PC-9 (cell line): Measurements from ENCODE around the gene BEST3. TPM values are rescaled to one million over a fixed set of nuclear protein-coding genes. Genes with fewer than 3 reads are reported as not detected.

Experiments
- BruUV-seq: library from RNA; stranded (reverse); fragments of 400-500 nt; replicated peaks from 2 replicates; lab custom pipeline; 2021; lab: Mats Ljungman, UMichigan
- CTCF ChIA-PET: fragments of 300-600 bp; sonication (Branson Sonifier 250); formaldehyde crosslinking; loops from one replicate; lab custom pipeline; 2022; ENCODE audit warnings: antibody characterized with exemption; lab: Charles Lee
- POLR2A ChIA-PET: fragments of 300-600 bp; sonication (Branson Sonifier 250); formaldehyde crosslinking; loops from one replicate; lab custom pipeline; 2022; ENCODE audit warnings: antibody characterized with exemption; ENCODE audit not compliant: unreplicated experiment; lab: Charles Lee
- DNase-seq, 2 experiments: peaks; one replicate each; pipeline versions ENCODE4 v3.0.0 to v3.0.0-alpha.2; 2015 to 2022; ENCODE audit warnings: mixed read lengths in 1 of 2
- H2AFZ ChIP-seq: fragments of 200-600 bp; sonication (generic); 2 replicates; pipeline ENCODE4 v1.8.1; 2017; ENCODE audit warnings: antibody characterized with exemption
- H3F3A ChIP-seq: fragments of 200-600 bp; sonication (generic); 2 replicates; pipeline ENCODE4 v1.8.1; 2017; ENCODE audit warnings: antibody characterized with exemption, mild to moderate bottlenecking, low read depth; ENCODE audit not compliant: insufficient read depth
- H3K27ac ChIP-seq: fragments of 200-600 bp; sonication (generic); 2 replicates; pipeline ENCODE4 v1.6.1; 2016; ENCODE audit warnings: mixed run types
- H3K27me3 ChIP-seq: fragments of 200-600 bp; sonication (generic); 2 replicates; pipeline ENCODE4 v1.6.1; 2016; ENCODE audit warnings: low read depth, mixed run types; ENCODE audit not compliant: insufficient read depth
- H3K36me3 ChIP-seq: fragments of 200-600 bp; sonication (generic); 2 replicates; pipeline ENCODE4 v1.6.1; 2016; ENCODE audit warnings: low read depth, mixed run types
- H3K4me1 ChIP-seq: fragments of 200-600 bp; sonication (generic); replicated peaks from 2 replicates; pipeline ENCODE4 v1.6.1; 2016; ENCODE audit warnings: mixed run types; ENCODE audit not compliant: insufficient read depth
- H3K4me2 ChIP-seq: fragments of 200-600 bp; sonication (generic); 2 replicates; pipeline ENCODE4 v1.6.1; 2017; ENCODE audit warnings: mixed run types
- H3K4me3 ChIP-seq: fragments of 200-600 bp; sonication (generic); 2 replicates; pipeline ENCODE4 v1.6.1; 2016; ENCODE audit warnings: mixed run types
- H3K79me2 ChIP-seq: fragments of 200-600 bp; sonication (generic); 2 replicates; pipeline ENCODE4 v1.6.1; 2017; ENCODE audit warnings: low read depth, mixed run types
- H3K9me2 ChIP-seq: fragments of 200-600 bp; sonication (generic); 2 replicates; pipeline ENCODE4 v1.8.1; 2017; ENCODE audit warnings: mild to moderate bottlenecking; ENCODE audit not compliant: insufficient read depth
- H3K9me3 ChIP-seq: fragments of 200-600 bp; sonication (generic); 2 replicates; pipeline ENCODE4 v1.8.1; 2016; ENCODE audit warnings: low read depth; ENCODE audit not compliant: insufficient read depth
- H4K20me1 ChIP-seq: fragments of 200-600 bp; sonication (generic); 2 replicates; pipeline ENCODE4 v1.8.1; 2017; ENCODE audit not compliant: insufficient read depth
- CTCF ChIP-seq: fragments of 200-600 bp; sonication (generic); conservative IDR thresholded peaks from 2 replicates; pipeline ENCODE4 v1.6.1; 2017; ENCODE audit warnings: mixed run types, antibody characterized with exemption, mild to moderate bottlenecking, moderate library complexity
- EZH2 ChIP-seq: fragments of 200-600 bp; sonication (generic); IDR thresholded peaks from 2 replicates; pipeline ENCODE4 v1.8.0; 2017; ENCODE audit warnings: antibody characterized with exemption, low read depth
- intact Hi-C: fragments of 100-400 bp; cut with micrococcal nuclease; formaldehyde crosslinking; loops from one replicate; pipeline ENCODE4 v1.10.0; 2022; ENCODE audit not compliant: unreplicated experiment
- total RNA-seq: library from RNA; stranded (reverse); gene quantifications from 2 replicates; pipeline ENCODE4 v1.2.3, GENCODE V29; 2021

BEST3 gene
- total RNA-seq, 1 experiment from 2014 or later: 0.17 TPM

GRCh38 chr12:69644511-69644910 is 54.6 kb downstream of the BEST3 start:
- Histone ChIP-seq H3K4me1 (no peaks in the 10 kb centered on the region), H4K20me1 (no peaks in the 10 kb centered on the region), H3F3A (no peaks in the 10 kb centered on the region), H3K9me2 (no peaks in the 10 kb centered on the region), H3K27ac (no peak overlapping the region), H3K4me3 (no peak overlapping the region), H3K9me3 (no peaks in the 10 kb centered on the region), H2AFZ (no peak overlapping the region), H3K79me2 (no peaks in the 10 kb centered on the region), H3K36me3 (no peaks in the 10 kb centered on the region), H3K4me2 (no peak overlapping the region), H3K27me3 (no peaks in the 10 kb centered on the region)
- BruUV-seq: no TSS peak
- TF ChIP-seq EZH2 (no peak), CTCF (no peak)
- ChIA-PET CTCF (no interaction called here), POLR2A (interaction anchor here (0.6 kb wide), 1 partner anchor 370 kb away, joined by 4 read pairs; no protein-coding TSS in a partner anchor)
- intact Hi-C loops: no loop called here
- DNase-seq: no peak

- no peaks in the 10 kb centered on the region for H3K79me2 ChIP-seq
- intact Hi-C loops: no loop called here
- no peaks in the 10 kb centered on the region for H3K27me3 ChIP-seq
- no peak overlapping the region for H3K4me3 ChIP-seq
- POLR2A ChIA-PET: no interaction called here
- TF ChIP-seq CTCF: no peak
- TF ChIP-seq EZH2: no peak
- H3K9me2 ChIP-seq: no peaks in the 10 kb centered on the region
- H3K4me1 ChIP-seq: no peaks in the 10 kb centered on the region
- no peaks in the 10 kb centered on the region for H3K9me3 ChIP-seq
- no peak overlapping the region for H3K27ac ChIP-seq
- CTCF ChIA-PET: no interaction called here
- DNase-seq: no peak
- H4K20me1 ChIP-seq: no peaks in the 10 kb centered on the region
- no peaks in the 10 kb centered on the region for H3F3A ChIP-seq
- no peaks in the 10 kb centered on the region for H3K36me3 ChIP-seq
- BruUV-seq: no TSS peak
- H2AFZ ChIP-seq: no peak overlapping the region
- H3K4me2 ChIP-seq: no peak overlapping the region
Observed at GRCh38 chr12:69642531-69642930, 56.6 kb downstream of the BEST3 start.

GRCh38 chr12:69641546-69641945 is 57.6 kb downstream of the BEST3 start:
- H3K4me1 ChIP-seq: no peaks in the 10 kb centered on the region
- H4K20me1 ChIP-seq: no peaks in the 10 kb centered on the region
- H3K9me2 ChIP-seq: no peaks in the 10 kb centered on the region
- no peak overlapping the region for H2AFZ ChIP-seq
- no peak overlapping the region for H3K4me2 ChIP-seq
- no peaks in the 10 kb centered on the region for H3F3A ChIP-seq
- H3K9me3 ChIP-seq: no peaks in the 10 kb centered on the region
- ChIA-PET POLR2A (no interaction called here), CTCF (interaction anchor here (0.6 kb wide), 1 partner anchor 284 kb away, joined by 6 read pairs; no protein-coding TSS in a partner anchor)
- intact Hi-C loops: no loop called here
- no peak for DNase-seq
- no peaks in the 10 kb centered on the region for H3K36me3 ChIP-seq
- no TSS peak for BruUV-seq
- H3K79me2 ChIP-seq: no peaks in the 10 kb centered on the region
- no peak overlapping the region for H3K27ac ChIP-seq
- TF ChIP-seq EZH2: no peak
- TF ChIP-seq CTCF: no peak
- H3K27me3 ChIP-seq: no peaks in the 10 kb centered on the region
- H3K4me3 ChIP-seq: no peak overlapping the region
